Dedifferentiated amniotic fluid mesenchymal stem cell (primary cell): ENCODE results near the gene CSF1.
"Not testable (repeated sequence)": the region's sequence is repeated elsewhere in the genome, so short reads cannot be mapped to it uniquely, and the experiment has no call there.

Experiments used
- DNase-seq: peaks from one replicate; pipeline ENCODE4 v3.0.0-alpha.2; 2016; ENCODE audit errors: extremely low spot score

CSF1 gene

GRCh38 chr1:109919303-109919702 lies 8.7 kb downstream of the CSF1 start:
- no peak for DNase-seq

- DNase-seq = not testable (repeated sequence)
Measured at GRCh38 chr1:109920391-109920790, 9.7 kb downstream of the CSF1 start.

DNA sequence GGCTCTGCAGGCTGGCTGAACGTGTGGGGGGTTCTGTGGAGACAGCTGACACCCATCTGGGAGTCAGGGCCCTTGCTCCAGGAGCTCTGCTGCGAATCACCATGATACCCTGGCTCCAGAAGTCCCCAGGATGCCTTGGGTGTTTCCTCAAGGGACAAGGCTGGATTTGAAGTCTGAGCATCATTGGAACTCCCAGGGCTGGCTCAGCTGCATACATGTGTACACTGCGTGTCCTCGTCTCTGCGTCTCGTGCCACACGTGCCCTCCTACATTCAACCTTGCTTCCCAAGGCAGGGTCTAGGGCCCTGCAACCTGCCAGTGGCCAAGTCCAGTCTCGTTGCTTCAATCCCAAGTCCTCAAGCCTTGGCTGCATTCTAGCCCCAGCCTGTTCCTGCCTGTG lies 11.7 kb downstream of the CSF1 start:
- no peak for DNase-seq

GRCh38 chr1:109923131-109923945 lies 12.7 kb downstream of the CSF1 start:
- no peak for DNase-seq

- no peak for DNase-seq
Measured at GRCh38 chr1:109923946-109924275, 13.3 kb downstream of the CSF1 start.

- DNase-seq = no peak
Measured at GRCh38 chr1:109924316-109924715, 13.7 kb downstream of the CSF1 start.

- DNase-seq = no peak
Measured at GRCh38 chr1:109925159-109925990, 14.7 kb downstream of the CSF1 start.

DNA sequence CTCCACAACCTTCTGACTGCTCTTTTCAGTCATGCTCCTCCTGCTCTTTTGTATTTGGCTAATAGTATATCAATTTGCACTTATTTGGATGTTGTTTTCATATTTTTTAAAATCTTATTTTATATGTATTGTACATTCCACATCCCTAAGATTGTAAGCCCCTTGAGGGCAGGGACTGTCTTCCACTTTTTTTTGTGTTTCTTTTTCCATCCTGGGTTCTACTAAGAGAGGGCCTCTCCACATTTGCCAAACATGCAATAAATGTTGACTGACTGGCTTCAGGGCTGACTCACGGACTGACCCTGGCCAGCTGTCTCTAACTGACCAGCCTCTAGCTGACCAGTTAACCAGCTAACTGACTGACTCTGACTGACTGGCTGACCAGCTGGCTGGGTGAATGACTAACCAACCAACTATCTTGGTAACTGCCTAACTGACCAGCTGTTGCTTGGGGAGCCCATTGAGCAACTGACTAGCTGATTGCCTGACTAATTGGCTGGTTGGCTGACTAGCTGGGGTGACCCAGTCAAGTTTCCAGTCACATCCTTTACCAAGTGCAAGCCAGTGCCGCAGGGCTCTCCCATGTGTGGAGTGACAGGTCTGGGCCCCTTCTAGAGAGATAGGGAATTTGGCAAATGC lies 16.1 kb downstream of the CSF1 start:
- DNase-seq = no peak

- no peak for DNase-seq
Measured at GRCh38 chr1:109927356-109927755, 16.7 kb downstream of the CSF1 start.

GRCh38 chr1:109927911-109928321 lies 17.3 kb downstream of the CSF1 start:
- no peak for DNase-seq

DNA sequence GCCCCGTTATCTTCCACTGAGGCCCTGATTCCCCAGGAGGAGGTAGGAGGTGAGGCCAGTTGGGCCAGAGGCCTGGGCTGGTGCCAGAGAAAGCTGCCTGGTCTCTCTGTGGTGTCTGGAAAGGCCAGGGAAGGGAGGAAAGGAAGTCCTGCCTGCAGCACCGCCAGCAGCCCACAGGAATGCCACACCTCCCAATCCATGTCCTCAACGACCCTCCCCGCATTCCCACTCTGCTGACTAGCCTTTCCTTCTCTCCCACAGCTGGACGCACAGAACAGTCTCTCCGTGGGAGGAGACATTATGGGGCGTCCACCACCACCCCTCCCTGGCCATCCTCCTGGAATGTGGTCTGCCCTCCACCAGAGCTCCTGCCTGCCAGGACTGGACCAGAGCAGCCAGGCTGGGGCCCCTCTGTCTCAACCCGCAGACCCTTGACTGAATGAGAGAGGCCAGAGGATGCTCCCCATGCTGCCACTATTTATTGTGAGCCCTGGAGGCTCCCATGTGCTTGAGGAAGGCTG lies 18.0 kb downstream of the CSF1 start:
- no peak for DNase-seq

GRCh38 chr1:109929170-109929569 lies 18.5 kb downstream of the CSF1 start:
- no peak for DNase-seq

DNA sequence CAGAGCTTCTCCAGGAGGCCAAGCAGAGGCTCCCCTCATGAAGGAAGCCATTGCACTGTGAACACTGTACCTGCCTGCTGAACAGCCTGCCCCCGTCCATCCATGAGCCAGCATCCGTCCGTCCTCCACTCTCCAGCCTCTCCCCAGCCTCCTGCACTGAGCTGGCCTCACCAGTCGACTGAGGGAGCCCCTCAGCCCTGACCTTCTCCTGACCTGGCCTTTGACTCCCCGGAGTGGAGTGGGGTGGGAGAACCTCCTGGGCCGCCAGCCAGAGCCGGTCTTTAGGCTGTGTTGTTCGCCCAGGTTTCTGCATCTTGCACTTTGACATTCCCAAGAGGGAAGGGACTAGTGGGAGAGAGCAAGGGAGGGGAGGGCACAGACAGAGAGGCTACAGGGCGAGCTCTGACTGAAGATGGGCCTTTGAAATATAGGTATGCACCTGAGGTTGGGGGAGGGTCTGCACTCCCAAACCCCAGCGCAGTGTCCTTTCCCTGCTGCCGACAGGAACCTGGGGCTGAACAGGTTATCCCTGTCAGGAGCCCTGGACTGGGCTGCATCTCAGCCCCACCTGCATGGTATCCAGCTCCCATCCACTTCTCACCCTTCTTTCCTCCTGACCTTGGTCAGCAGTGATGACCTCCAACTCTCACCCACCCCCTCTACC lies 19.1 kb downstream of the CSF1 start:
- no peak for DNase-seq

DNA sequence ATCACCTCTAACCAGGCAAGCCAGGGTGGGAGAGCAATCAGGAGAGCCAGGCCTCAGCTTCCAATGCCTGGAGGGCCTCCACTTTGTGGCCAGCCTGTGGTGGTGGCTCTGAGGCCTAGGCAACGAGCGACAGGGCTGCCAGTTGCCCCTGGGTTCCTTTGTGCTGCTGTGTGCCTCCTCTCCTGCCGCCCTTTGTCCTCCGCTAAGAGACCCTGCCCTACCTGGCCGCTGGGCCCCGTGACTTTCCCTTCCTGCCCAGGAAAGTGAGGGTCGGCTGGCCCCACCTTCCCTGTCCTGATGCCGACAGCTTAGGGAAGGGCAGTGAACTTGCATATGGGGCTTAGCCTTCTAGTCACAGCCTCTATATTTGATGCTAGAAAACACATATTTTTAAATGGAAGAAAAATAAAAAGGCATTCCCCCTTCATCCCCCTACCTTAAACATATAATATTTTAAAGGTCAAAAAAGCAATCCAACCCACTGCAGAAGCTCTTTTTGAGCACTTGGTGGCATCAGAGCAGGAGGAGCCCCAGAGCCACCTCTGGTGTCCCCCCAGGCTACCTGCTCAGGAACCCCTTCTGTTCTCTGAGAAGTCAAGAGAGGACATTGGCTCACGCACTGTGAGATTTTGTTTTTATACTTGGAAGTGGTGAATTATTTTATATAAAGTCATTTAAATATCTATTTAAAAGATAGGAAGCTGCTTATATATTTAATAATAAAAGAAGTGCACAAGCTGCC lies 19.8 kb downstream of the CSF1 start:
- no peak for DNase-seq

GRCh38 chr1:109931189-109931731 lies 20.6 kb downstream of the CSF1 start:
- DNase-seq = no peak

GRCh38 chr1:109931911-109932636 lies 21.4 kb downstream of the CSF1 start:
- DNase-seq = no peak

DNA sequence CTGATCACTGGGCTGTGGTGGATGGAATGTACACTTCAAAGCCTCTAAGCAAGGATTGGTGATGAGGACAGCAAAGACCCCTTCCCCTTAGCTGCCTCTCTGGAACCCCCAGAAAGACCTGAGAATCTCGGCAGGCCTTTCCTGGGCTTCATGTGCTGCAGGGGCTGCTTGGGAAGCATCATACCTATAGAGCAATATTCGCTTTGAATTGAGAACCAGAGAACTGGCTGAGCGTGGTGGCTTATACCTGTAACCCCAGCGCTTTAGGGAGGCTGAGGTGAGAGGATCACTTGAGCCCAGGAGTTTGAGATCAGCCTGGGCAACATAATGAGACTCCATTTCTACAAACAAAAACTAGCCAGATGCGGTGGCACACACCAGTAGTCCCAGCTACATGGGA lies 22.0 kb downstream of the CSF1 start:
- DNase-seq = no peak

DNA sequence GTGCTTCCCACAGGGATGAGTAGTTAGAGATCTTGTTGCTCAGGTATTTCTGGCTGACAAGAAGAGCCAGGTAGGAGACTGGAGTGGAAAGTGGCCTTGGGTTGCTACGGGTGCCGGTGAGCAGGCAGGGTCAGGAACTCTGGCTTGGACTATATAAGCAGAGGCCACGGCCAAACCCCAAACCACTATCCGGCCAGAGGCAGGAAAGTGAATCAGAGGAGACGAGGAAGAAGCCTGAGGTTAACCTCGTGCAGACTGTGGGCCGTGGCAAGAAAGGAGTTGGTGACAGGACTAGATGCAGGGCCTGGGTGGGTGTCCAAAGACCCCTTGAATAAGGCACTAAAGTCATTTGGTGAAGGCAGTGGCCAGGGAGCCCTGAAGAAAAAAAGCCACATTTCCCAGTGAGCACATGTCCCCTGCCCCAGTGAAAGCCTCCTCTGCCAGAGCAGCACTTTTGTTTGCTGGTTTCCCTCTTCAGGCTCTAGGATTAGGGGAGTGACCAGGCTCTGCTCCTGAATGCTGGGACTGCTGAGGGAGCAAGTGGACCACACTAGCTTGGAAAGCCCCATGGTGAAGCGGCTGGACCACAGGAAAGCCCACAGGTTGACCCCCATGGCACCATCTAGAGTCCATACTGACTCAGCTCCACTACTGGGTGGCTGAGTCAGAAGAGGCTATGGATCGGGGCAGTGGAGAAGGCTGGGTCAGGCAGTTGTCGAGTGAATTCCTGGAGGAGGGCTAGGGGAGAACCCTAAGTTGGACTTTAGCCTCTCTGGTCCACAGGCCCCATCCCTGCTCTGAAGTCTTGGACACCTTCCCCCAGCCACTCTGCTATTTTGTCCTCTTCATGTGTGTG lies 23.4 kb downstream of the CSF1 start:
- DNase-seq = no peak

- DNase-seq = no peak
Measured at GRCh38 chr1:109935451-109935900, 24.8 kb downstream of the CSF1 start.
